ENCODE data around the gene CFAP141.
A peak's percentile ranks its signal among the peaks of the same experiment; 100 is the strongest.
"Not testable (repeated sequence)": the region's sequence is repeated elsewhere in the genome, so short reads cannot be mapped to it uniquely, and the experiment has no call there.

CFAP141 gene

DNA sequence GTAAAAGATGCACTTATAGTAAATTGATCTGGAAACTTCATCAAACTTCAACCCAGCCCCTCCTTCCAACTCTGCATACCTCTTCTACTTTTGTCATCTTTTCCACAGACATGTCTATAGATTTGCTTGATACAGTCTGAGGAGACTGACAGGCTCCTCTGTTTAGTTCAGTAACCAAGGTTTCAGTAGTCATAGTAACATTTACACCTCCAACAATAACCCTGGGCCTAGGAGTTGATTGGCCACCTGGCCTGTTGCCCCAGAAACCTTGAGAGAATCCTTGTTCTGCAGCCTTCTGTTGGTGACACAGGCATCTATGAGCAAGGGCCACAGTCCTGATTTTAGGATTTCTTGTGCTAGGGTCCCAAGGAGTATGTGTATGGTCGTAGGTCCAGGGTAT, at the start of gene CFAP141:
CFAP141 (minus strand) TSS at position 138 of the 400 bp plus-strand sequence; CDS start at position 112, 26 bp downstream.
- DNase-seq, result no peak

DNA sequence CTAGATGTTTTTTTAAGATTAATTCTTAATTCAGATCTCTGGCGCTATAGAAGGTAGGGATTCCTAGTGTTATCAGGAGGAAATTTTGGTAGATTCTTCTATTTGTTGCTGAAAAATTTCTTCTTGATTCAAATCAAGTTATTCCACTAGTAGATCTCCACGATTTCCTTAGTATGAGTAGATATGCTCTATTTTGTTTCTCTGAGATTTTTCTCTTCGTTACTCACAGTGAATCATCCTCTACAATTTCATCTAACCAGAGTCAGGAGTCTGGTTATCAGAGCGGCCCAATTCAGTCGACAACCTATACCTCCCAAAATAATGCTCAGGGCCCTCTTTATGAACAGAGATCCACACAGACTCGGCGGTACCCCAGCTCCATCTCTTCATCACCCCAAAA, 47.5 kb upstream of the CFAP141 start:
- DNase-seq, result no peak

DNA sequence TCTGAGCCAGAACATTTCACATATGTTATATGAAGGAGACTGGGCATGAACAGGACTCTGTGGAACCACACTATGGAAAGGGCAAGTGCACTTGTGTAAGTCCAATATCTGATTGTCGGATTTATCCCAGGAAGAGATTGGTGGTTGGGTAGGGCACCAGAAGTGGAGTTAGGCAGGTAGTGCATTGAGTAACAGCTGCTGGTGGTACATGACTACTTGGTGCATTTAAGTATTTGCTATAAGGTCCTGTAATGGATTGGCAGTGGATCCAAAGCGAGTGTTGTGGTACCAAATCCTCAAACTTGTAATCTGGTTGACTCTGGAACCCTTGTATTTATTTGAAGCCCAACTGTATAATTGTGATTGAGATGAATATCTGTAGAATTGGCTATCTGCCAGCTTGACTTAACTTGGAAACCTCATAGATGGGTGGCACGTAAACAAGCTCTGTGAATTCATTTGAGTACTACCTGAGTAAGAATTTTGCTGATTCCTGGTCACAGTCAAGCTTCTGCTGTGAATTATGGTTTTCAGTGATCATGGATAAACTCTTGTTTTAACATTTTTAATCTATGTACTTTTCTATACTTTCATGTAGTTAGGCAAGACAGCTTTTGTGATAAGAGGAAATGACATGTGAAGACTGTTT, 35.7 kb upstream of the CFAP141 start:
- no peak for DNase-seq

DNA sequence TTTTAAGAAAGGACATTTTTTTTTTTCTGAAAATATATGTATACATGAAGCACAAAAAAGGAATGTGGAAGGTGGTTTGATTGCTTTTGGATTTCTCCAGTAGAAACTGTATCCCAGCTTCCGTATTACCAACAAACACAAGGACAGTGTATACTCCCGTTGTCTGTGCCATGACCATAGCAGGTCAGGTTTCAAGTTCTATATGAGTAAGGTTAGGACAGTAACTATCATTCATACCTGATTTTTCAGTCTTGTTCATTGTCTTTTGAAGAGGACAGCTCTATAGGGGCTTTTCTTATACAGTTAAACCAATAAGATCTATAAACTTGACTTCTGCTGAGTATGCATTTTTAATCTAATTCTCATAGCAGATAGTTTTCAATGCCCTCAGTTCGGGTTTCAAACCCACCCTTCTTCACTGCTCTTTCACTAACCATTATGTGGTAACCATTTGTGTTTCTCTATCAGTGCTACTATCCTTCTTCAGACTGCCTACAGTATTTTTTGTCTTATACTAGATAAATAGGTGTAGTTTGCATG, 34.2 kb upstream of the CFAP141 start:
- no peak for DNase-seq

DNA sequence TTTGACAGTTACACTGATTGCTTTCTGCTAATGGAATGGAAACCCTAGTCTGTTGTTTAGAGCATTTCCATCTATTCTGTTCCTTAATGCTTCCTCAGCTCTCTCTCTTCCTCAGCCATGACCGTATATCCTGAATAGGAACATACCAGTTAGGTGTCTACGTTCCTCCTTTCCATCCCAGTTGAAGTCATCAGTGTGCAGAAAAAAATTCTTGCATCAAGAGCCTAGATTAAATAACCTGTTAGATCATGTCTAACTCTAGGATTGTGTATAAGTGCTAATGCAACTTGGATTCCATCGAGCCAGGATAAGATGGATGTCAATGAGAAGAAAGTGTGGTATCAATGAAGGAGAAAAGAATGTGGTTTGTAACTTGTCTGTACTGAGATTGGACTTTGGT, 33.4 kb upstream of the CFAP141 start:
- DNase-seq, result no peak

DNA sequence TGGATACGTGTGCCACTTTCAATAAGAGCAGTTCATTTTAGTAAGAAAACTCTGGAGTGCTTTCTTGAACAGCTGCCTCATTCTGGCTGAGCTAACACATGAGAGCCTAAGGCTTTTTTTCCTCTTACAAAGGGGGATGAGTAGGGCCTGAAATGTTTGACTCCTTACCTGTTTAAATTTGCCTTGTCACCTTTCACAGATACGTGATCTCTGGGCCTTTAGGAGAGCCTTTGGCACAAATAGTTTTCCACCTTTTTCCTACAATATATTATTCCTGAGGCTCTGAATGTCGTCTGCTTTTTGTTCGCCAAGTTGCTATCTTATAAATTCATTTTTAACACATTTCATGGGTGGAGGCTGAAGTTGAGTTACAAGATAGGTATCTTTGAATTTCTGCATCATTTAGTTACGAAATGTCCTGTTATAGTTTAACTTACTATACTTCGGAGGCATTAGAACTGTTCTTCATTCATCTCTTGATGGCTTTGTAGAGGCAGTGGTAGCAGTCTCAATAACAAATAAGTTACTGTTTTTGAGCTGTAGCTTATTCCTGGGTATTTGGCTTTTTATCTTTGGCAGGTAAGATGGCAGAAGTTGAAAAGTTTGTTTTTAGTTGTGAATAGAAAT, 31.9 kb upstream of the CFAP141 start:
- no peak for DNase-seq

DNA sequence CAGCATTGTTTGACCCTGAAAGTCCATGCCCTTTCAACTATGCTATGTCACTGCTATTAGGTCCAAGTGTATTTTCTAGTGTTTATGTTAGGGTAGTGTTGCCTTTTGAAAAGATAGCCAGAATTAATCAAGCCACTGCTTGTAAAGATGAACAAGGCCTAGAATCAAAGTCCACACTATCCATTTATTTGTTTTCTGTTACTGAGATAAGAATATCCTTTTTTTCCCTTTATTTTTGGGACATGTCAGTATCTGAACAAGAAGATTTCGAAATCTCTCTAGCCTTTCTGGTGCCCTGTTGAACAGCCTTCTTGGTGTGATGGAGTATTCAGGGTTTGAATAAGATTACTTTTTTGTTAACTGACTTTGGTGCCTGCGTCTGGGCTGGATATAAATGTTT, 31.3 kb upstream of the CFAP141 start:
- no peak for DNase-seq

DNA sequence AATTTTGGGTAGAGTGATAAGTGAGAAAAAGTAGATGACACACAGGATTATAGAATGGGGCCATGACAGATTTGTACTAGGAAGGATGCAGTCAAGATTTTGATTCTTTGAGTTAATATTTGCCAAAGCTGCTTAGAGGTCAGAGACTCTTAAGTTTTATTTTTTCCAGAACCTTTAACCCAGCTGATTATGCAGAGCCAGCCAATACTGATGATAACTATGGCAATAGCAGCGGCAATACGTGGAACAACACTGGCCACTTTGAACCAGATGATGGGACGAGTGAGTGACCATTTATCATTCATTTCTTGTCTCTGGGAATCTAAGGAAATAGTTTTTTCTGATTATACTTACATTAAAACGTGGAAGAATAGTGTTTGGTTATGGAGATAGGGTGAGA, 30.7 kb upstream of the CFAP141 start:
- DNase-seq, result no peak

DNA sequence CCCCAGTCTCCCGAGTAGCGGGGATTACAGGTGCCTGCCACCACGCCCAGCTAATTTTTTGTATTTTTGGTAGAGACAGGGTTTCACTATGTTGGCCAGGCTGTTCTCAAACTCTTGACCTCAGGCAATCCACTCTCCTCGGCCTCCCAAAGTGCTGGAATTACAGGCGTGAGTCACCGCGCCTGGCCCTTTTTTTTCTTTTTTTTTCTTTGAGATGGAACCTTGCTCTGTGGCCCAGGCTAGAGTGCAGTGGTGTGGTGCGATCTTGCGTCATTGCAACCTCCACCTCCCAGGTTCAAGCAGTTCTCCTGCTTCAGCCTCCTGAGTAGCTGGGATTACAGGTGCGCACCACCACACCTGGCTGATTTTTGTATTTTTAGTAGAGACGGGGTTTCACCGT, 27.0 kb upstream of the CFAP141 start:
- DNase-seq, result not testable (repeated sequence)

DNA sequence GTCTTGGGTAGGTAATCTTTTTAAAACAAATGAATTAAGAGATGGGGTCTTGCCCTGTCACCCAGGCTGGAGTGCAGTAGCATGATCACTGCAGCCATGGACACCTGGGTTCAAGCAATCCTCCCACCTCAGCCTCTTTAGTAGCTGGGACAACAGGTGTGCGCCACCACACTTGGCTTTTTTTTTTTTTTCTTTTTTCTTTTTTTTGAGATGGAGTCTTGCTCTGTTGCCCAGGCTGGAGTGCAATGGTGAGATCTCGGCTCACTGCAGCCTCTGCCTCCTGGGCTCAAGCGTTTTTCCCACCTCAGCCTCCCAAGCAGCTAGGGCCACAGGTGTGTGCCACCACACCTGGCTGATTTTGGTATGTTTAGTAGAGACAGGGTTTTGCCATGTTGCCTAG, 25.0 kb upstream of the CFAP141 start:
- not testable (repeated sequence) for DNase-seq

DNA sequence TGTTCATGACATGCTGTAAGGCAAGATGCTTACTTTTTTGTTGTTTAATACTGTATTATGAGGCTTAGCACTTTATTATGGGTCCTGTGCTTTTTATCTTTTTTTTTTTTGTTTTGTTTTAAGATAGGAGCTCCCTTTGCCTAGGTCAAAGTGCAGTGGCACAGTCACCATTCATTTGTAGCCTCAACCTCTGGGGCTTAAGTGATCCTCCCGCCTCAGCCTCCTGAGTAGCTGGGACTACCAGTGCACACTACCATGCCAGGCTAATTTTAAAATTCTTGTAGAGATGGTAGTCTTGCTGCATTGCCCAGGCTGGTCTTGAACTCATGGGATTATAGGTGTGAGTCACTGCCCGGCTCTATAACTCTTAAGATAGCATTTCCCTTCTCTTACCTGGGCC, 19.2 kb upstream of the CFAP141 start:
- no peak for DNase-seq

DNA sequence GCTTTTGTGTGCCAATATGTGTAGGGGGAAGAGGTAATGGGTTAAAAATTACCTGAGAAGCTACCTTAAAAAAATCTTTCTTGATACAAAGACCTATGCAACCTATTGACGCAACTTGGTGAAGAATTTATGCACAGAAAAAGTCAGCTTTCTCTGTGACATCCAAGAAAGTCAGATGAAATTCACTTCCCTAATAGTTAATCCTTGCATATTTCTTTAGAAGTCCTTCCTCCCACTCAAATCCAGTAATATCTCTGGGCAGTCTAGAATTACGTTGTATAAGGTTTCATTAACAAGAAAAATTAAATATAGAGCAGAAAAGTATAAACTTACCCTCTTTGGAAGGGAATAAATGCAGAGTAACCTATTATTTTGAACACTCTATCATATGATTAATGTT, 17.5 kb upstream of the CFAP141 start:
- no peak for DNase-seq

DNA sequence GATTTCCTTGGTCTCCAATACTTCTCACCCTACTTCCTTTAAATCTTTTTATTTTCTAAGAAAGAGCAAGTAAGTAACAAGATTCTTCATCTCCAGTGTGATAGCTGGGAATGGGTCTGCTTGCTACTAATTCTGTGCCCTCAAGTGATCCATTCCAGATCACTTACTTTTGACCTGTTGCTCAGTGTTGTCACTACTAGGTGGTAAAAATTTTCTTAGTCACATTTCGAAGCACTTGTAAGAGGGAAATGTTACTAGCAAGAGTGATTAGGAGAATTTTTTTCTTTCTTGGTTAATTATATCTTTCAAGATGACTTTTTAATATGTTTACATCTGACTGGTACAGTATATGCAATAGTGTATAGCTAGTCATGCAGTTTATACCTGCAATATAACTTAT, 16.8 kb upstream of the CFAP141 start:
- no peak for DNase-seq

DNA sequence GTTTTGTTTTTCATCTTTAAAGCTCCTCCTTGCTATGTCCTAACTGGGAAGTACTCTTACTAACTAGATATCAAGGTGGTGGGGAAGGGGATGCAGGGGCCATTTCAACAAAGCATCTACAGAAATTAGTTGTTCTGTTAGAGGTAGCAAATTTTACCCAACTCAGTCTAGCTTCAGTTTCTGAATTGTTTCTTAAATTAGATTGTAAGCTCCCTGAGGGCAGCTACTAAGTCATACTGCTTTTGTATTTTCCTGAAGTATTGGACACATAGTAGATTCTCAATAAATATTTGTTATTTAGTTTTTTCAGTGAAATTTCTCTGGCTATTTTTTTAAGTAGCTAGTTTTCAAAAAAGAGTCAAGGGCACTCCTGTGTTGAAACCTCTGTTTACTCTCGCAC, 16.4 kb upstream of the CFAP141 start:
- DNase-seq, result no peak

DNA sequence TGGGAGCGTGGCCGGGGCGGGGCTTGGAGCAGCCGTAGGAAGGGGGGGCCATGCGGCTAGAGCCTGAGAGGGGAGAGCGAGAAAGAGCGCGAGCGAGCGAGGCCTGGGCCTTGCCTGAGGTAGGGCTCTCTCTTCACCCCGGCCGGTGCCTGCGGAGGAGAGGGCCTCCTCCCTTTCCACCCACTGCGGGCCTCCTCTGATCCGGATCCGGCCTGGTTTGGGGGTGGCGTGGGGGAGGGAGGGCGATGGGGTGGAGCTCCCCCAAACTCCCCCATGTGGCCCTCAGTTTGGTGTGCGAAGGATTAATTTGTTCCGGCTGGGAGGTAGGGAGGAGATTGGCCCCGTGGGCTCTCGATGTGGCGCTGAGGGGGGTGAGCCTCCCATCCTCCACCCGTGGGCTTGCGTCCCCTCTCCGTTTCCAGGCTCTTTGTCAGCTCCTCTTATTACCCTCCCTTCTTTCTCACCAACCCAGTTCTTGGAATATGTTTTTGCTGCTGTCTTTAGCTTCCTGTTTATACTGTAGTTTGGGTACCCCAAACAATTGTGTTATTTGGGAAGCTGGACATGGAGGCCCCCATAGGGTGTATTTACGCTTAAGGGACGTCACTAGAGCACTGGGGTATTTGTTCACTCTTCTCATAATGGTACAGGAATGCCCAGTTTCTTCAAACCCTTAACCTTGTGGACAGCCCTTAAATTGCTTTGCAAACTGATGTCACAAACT, 15.3 kb upstream of the CFAP141 start:
- DNase-seq, result no peak

DNA sequence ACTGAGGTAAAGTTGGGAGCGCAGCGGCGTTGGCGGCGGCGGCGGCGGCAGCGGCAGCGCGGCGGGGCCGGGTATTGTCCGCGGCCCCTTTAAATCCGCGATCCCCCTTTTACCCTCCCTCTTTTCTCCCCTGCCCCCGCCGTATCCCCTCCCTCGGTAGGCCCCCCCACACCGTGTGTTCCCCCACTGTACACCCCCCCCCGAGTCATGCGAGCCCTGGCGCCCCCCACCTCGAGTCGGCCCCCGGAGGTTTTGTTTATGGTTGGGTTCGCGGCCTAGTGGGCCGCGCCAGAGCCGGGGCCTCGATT, 14.8 kb upstream of the CFAP141 start:
- no peak for DNase-seq

DNA sequence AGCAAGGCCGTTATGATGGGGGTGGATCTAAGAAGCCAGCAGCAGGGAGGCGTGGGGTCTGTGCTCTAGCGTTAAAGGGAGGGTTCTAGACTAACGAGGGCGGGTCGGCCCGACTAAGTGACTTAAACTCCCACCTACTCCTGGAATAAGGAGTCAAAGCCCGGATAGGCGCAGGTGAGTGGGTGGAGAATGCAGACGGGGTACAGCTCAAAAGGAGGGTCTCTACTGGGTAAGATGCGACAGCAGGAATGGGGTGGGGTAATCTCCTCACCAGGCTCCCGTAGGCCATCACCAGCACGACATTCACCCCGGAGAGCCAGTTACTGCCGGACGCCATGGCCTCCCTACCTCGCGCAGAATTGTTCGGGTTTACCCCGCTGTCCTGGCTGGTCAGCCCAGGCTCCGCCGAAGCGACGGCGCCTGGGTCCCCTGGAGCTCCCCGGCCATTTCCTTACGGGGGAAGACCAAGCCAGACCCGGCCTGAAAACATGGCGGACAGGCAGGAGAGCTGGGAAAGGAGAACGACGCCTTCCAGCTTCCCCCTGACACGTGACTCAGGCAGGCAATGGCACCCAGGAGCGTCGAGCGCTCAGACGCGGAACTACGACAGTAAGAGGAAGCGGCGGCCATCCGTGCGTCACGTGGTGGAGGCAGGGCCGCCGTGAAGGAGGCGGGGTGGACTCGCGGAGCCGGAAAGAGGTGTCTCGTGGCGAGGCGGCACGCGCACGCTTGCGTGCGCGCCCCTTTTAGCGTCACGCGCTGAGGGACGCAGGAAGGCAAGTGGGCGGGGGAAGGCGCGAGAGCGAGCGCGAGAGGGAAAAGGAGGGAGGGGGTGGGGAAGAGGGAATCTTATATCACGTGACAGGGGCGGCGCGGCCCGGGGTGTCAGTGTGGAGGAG, 14.2 kb upstream of the CFAP141 start, which contains the start of gene UBAP2L:
UBAP2L (plus strand) TSS at position 885 of the 899 bp plus-strand sequence. CDS start 4,169 bp downstream, outside the sequence.
- DNase-seq, result peak; percentile 100

DNA sequence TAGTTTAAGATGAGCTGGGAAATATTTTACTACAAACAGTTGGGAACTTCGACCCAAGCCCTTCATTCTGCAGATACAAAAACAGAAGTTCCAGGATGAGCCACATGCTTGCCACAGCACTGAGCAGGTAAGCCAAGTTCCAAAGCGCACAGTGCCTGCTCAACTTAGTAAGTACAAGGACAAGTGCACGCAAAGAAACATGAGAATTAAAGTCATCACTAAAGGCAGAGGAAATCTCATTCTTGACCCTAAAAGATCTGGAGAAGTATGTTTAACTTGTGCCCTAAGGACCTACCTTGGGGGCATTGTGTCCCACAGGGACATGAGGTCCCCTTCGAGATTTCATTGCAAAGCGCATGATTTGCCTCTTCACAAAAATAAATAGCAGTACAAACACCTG, 13.4 kb upstream of the CFAP141 start:
- peak; percentile 21 for DNase-seq

DNA sequence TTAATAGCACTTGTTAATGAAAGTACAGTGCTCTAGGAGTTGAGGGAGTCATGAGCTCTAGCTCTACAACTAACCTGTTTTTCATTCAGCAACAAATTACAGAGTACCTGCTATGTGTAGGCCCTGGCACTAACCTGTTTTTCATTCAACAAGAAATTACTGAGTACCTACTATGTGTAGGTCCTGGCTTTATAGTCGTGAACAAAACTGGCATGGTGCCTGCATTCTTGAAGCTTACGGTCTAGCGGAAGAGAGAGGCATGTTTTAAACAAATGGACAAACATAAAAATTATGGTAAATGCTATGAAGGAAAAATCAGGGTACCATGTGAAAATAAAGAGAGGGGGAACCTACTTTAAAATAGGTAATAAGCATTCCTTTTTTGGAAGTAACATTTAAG, 12.4 kb upstream of the CFAP141 start:
- no peak for DNase-seq

DNA sequence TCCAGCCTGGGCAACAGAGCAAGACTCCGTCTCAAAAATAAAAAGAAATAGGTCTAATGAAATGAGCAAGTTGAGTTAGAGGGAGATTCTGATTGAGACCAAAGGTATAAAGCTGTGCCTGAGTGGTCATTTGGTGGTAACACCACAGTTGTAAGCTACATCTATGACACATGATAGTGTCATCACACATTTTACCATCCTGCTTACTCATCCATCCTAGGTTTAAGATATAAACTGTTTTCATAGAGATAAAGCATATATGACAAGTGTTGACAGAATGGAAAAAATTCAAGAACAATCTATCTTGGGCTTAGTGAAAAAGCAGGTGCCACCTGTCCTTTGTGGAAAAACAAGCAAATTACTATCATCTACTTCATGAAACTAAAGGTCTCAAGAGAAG, 7.1 kb upstream of the CFAP141 start:
- no peak for DNase-seq

DNA sequence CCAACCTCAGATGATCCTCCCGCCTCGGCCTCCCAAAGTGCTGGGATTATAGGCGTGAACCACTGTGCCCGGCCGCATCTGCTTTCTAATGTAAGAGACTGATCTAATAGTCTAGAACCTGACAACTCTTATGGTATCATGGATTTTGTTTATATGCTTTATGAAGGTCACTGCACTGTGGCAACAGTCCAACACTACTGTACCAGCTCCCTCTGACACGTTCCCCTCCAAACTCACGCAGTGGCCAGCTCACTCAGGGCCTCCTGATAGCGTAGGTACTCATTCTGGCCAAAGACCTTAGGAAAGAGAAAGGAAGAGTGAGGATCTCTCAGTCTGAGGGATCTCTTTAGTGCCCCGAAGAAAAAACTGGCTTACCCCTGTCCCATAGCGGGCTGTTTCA, 6.0 kb upstream of the CFAP141 start:
- DNase-seq, result no peak

DNA sequence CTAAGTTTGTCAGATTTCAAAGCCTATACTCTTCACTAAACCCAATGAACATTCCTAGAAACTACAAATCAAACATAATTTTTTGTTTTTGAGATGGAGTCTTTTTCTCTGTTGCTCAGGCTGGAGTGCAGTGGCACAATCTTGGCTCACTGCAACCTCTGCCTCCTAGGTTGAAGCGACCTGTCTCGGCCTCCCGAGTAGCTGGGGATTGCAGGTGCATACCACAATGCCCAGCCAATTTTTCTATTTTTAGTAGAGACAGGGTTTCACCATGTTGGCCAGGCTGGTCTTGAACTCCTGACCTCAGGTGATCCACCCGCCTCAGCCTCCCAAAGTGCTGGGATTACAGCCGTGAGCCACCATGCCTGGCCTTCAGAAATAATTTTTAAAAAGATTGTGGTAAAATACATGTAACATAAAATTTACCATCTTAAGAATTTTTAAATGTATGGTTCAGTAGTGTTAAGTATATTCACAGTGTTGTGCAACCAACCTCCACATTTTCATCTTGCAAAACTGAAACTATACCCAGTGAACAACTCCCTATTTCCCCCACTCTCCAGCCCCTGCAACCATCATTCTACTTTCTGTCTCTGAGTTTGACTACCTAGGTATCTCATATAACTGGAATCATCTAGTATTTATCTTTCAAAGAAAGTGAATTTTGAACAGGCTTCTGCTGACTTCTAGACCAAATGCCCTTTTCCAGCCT, 2.7 kb upstream of the CFAP141 start:
- no peak for DNase-seq
